K562 (cell line): ENCODE results near the gene SYNE2. TPM values are rescaled to one million over a fixed set of nuclear protein-coding genes. Genes with fewer than 3 reads are reported as not detected.

Source experiments
- ATAC-seq: fragments of 200-7000 bp; cut with Tn5 transposase; 3 replicates; pipeline ENCODE4 v1.9.1; 2020; ENCODE audit warnings: moderate library complexity
- BruUV-seq: library from RNA; stranded (reverse); fragments of 400-500 nt; replicated peaks from 2 replicates; lab custom pipeline; 2021; lab: Mats Ljungman, UMichigan
- CTCF ChIA-PET: fragments of 300-600 bp; formaldehyde crosslinking; extraction: SDS; loops from one replicate; lab custom pipeline; 2021; ENCODE audit warnings: low intra/inter-chr PET ratio; lab: Yijun Ruan, JAX
- POLR2A ChIA-PET: fragments of 300-600, 350-650 bp; sonication (Branson Sonifier 250); formaldehyde crosslinking; extraction: SDS; loops from one replicate; lab custom pipeline; 2021; ENCODE audit warnings: antibody characterized with exemption, inconsistent platforms; lab: Yijun Ruan, JAX
- DNase-seq, 4 experiments: peaks; one replicate each; pipeline versions ENCODE4 v3.0.0 to v3.0.0-alpha.2; 2011 to 2018; ENCODE audit warnings: low spot score in 3 of 4, mixed read lengths in 3 of 4; ENCODE audit errors: extremely low read depth in 1 of 4
- FAIRE-seq: peaks from 2 replicates; lab custom pipeline; 2011; peaks lifted over from hg19 to GRCh38; lab: Jason Lieb, UNC
- H2AFZ ChIP-seq: 2 replicates; pipeline ENCODE4 v1.6.0; 2011; ENCODE audit warnings: low read depth, low read length, control low read depth, inconsistent platforms
- H3K27ac ChIP-seq: fragments of 200-600 bp; 3 replicates; pipeline ENCODE4 v1.8.0; 2011; ENCODE audit warnings: low read depth, mild to moderate bottlenecking, control low read depth, inconsistent platforms, low read length, moderate library complexity, mixed read lengths; ENCODE audit errors: extremely low read depth
- H3K27me3 ChIP-seq, 2 experiments: fragments of 300-600 bp in 1 of 2; 2 replicates in 1 of 2; 3 replicates in 1 of 2; pipeline versions ENCODE4 v1.6.0 to v1.8.0; 2011; ENCODE audit warnings: inconsistent platforms in 2 of 2, low read length in 2 of 2, mild to moderate bottlenecking in 1 of 2, mixed read lengths in 1 of 2, moderate library complexity in 1 of 2; ENCODE audit not compliant: control insufficient read depth in 2 of 2, insufficient read depth in 2 of 2
- H3K36me3 ChIP-seq: fragments of 300-600 bp; 3 replicates; pipeline ENCODE4 v1.8.0; 2011; ENCODE audit warnings: mild to moderate bottlenecking, low read length, inconsistent platforms; ENCODE audit not compliant: control insufficient read depth, insufficient read depth
- H3K4me1 ChIP-seq, 2 experiments: fragments of 200-600 bp in 1 of 2; replicated peaks in 1 of 2; 2 replicates in 1 of 2; 3 replicates in 1 of 2; pipeline versions ENCODE4 v1.5.1 to v1.8.0; 2011; ENCODE audit warnings: inconsistent platforms in 2 of 2, low read length in 2 of 2, mild to moderate bottlenecking in 1 of 2, mixed read lengths in 1 of 2, moderate library complexity in 1 of 2; ENCODE audit not compliant: control insufficient read depth in 2 of 2, insufficient read depth in 2 of 2
- H3K4me2 ChIP-seq: 2 replicates; pipeline ENCODE4 v1.6.1; 2011; ENCODE audit warnings: low read length, control low read depth, inconsistent platforms, mixed read lengths; ENCODE audit not compliant: insufficient read depth
- H3K4me3 ChIP-seq: fragments of 200-600 bp; sonication (generic), shearing (Covaris generic); 2 replicates; pipeline ENCODE4 v1.5.1; 2016; ENCODE audit warnings: control low read depth, inconsistent platforms
- H3K79me2 ChIP-seq: fragments of 200-600 bp; 3 replicates; pipeline ENCODE4 v1.8.0; 2011; ENCODE audit warnings: low read length, inconsistent platforms; ENCODE audit not compliant: control insufficient read depth, insufficient read depth
- H3K9ac ChIP-seq, 2 experiments: 2 replicates each; pipeline versions ENCODE4 v1.6.0 to v1.6.1; 2011; ENCODE audit warnings: low read depth in 2 of 2, low read length in 2 of 2, control low read depth in 1 of 2, inconsistent platforms in 1 of 2, mild to moderate bottlenecking in 1 of 2, mixed read lengths in 1 of 2; ENCODE audit not compliant: insufficient read depth in 1 of 2
- H3K9me1 ChIP-seq: one replicate; pipeline ENCODE4 v1.6.0; 2011; ENCODE audit warnings: inconsistent platforms, mild to moderate bottlenecking, low read length, moderate library complexity; ENCODE audit not compliant: control insufficient read depth, insufficient read depth
- H3K9me3 ChIP-seq: replicated peaks from 2 replicates; pipeline ENCODE4 v1.5.1; 2011; ENCODE audit warnings: low read depth, low read length, inconsistent platforms; ENCODE audit not compliant: control insufficient read depth, insufficient read depth
- H4K20me1 ChIP-seq: replicated peaks from 2 replicates; pipeline ENCODE4 v1.6.1; 2011; ENCODE audit warnings: low read length, inconsistent platforms, mixed read lengths; ENCODE audit not compliant: control insufficient read depth, insufficient read depth
- MAFG ChIP-seq: fragments of 450-650 bp; conservative IDR thresholded peaks from 2 replicates; pipeline ENCODE4 v1.6.1; 2016; ENCODE audit warnings: missing genetic modification characterization, missing compliant biosample characterization
- NELFE ChIP-seq: IDR thresholded peaks from 2 replicates; pipeline ENCODE4 v1.6.1; 2011; ENCODE audit warnings: mild to moderate bottlenecking; ENCODE audit not compliant: insufficient read depth, insufficient read length
- NFIC ChIP-seq: fragments of 450-650 bp; IDR thresholded peaks from 2 replicates; pipeline ENCODE4 v1.6.1; 2017; ENCODE audit warnings: mild to moderate bottlenecking, inconsistent platforms
- NFYB ChIP-seq: IDR thresholded peaks from 2 replicates; pipeline ENCODE4 v1.6.1; 2011; ENCODE audit warnings: mild to moderate bottlenecking, moderate library complexity; ENCODE audit not compliant: insufficient read length; ENCODE audit errors: extremely low read depth
- POLR2AphosphoS2 ChIP-seq: IDR thresholded peaks from 2 replicates; pipeline ENCODE4 v1.6.1; 2012; ENCODE audit warnings: low read length, improper control_type of control experiment
- PURB ChIP-seq: sonication (generic); formaldehyde crosslinking; IDR thresholded peaks from 2 replicates; pipeline ENCODE4 v1.9.0; 2021; ENCODE audit warnings: low read depth, mild to moderate bottlenecking, missing genetic modification reagents
- SMARCA4 ChIP-seq: fragments of 450-650 bp; IDR thresholded peaks from 2 replicates; pipeline ENCODE4 v1.6.1; 2016
- ZBTB49 ChIP-seq: sonication (generic); formaldehyde crosslinking; IDR thresholded peaks from 2 replicates; pipeline ENCODE4 v1.8.0; 2022; ENCODE audit warnings: missing genetic modification reagents, mild to moderate bottlenecking, borderline replicate concordance
- ZHX1 ChIP-seq: fragments of 150-350 bp; conservative IDR thresholded peaks from 2 replicates; pipeline ENCODE4 v1.6.1; 2014; ENCODE audit warnings: low read length
- ZNF695 ChIP-seq: fragments of 450-650 bp; formaldehyde crosslinking; IDR thresholded peaks from 2 replicates; pipeline ENCODE4 v1.4.0; 2020; ENCODE audit warnings: mild to moderate bottlenecking, moderate library complexity
- WGBS: fragments of 100-300 bp; shearing (Covaris generic); methylation state at CpG from one replicate; pipeline ENCODE4 v1.1.6; 2016; ENCODE audit warnings: low coverage, mixed read lengths; ENCODE audit not compliant: insufficient coverage; ENCODE audit errors: missing lambda C conversion rate; 5-methylcytosine and 5-hydroxymethylcytosine counted together
- in situ Hi-C: fragments of 300-500 bp; cut with MboI; formaldehyde crosslinking; loops from 4 replicates; pipeline ENCODE4 v1.15.0; 2018; ENCODE audit warnings: inconsistent platforms, mixed read lengths
- intact Hi-C: fragments of 100-400 bp; cut with micrococcal nuclease; formaldehyde crosslinking; loops from 2 replicates; pipeline ENCODE4 v1.14.2; 2022
- polyA plus RNA-seq, 8 experiments: library from polyadenylated mRNA; depleted of rRNA in 4 of 8; stranded (reverse) in 5 of 8; unstranded in 3 of 8; fragments of >200 nt; fragmentation: Nextera tagmentation in 2 of 8; fragmentation: Illumina TruSeq in 1 of 8; extraction: Ambion mirVana in 2 of 8; extraction: Trizol in 1 of 8; gene quantifications; 2 replicates each; pipeline versions ENCODE4 v1.2.1 to v1.2.3, GENCODE V29; 2011 to 2014; ENCODE audit warnings: inconsistent platforms in 1 of 8, missing spikeins in 1 of 8
- total RNA-seq, 7 experiments: library from RNA; depleted of rRNA in 6 of 7; stranded (reverse); fragments of >200 nt in 6 of 7; fragmentation: Illumina TruSeq in 2 of 7; extraction: Trizol in 2 of 7; gene quantifications; 2 replicates each; pipeline versions ENCODE4 v1.2.1 to v1.2.3, GENCODE V29; 2011 to 2021; ENCODE audit warnings: low replicate concordance in 1 of 7

SYNE2 gene
- total and polyA plus RNA-seq, 9 of the 15 experiments (the other 6 are each of a cell fraction or from before 2014, with no cell fraction given): 0.06 to 0.53 (median 0.11) TPM

GRCh38 chr14:64062381-64063115 lies 209.7 kb downstream of the SYNE2 start:
- Histone ChIP-seq H3K4me2 (no peak overlapping the region), H2AFZ (no peak overlapping the region), H3K9me1 (no peaks in the 10 kb centered on the region), H3K9ac (no peak overlapping the region), H3K27ac (no peak overlapping the region), H4K20me1 (no peaks in the 10 kb centered on the region), H3K36me3 (no peaks in the 10 kb centered on the region), H3K4me1 (no peaks in the 10 kb centered on the region), H3K79me2 (no peaks in the 10 kb centered on the region), H3K4me3 (no peak overlapping the region), H3K9me3 (no peaks in the 10 kb centered on the region), H3K27me3 (no peaks in the 10 kb centered on the region)
- CTCF ChIA-PET: no interaction called here
- no peak for ATAC-seq
- in situ Hi-C loops: no loop called here
- POLR2A ChIA-PET: no interaction called here
- no peak for TF ChIP-seq NELFE
- TF ChIP-seq NFIC: 0 out of 2 replicates have a peak, but pooled peaks have one; percentile 25
- WGBS: 0% methylated on average over 7 of the region's 7 CpGs
- intact Hi-C loops: loop anchor here (5.0 kb wide), 1 partner anchor 240 kb away; no protein-coding TSS in a partner anchor
- DNase-seq: no peak
- FAIRE-seq: no peak
- BruUV-seq: no TSS peak

- no peak for FAIRE-seq
- H3K36me3 ChIP-seq: no peaks in the 10 kb centered on the region
- in situ Hi-C loops: no loop called here
- no peak for TF ChIP-seq ZHX1
- TF ChIP-seq POLR2AphosphoS2: no peak
- TF ChIP-seq NFYB: no peak
- TF ChIP-seq MAFG (tag): no peak
- no peak for TF ChIP-seq ZNF695
- no peak for TF ChIP-seq SMARCA4
- no peak for TF ChIP-seq PURB (CRISPR knock-in tag)
- no peak for TF ChIP-seq ZBTB49 (CRISPR knock-in tag)
Measured at GRCh38 chr14:64064447-64064846, 211.6 kb downstream of the SYNE2 start.

More at GRCh38 chr14:64064447-64064846, 211.6 kb downstream of the SYNE2 start:
- ChIA-PET POLR2A (no interaction called here), CTCF (no interaction called here)
- Histone ChIP-seq H3K9me3 (no peaks in the 10 kb centered on the region), H3K27ac (no peak overlapping the region), H4K20me1 (no peaks in the 10 kb centered on the region), H3K4me3 (no peak overlapping the region), H3K79me2 (no peaks in the 10 kb centered on the region), H3K9me1 (no peaks in the 10 kb centered on the region), H3K4me1 (no peaks in the 10 kb centered on the region), H3K27me3 (no peaks in the 10 kb centered on the region), H2AFZ (no peak overlapping the region), H3K4me2 (no peak overlapping the region), H3K9ac (no peak overlapping the region)
- intact Hi-C loops: loop anchor here (5.0 kb wide), 1 partner anchor 238 kb away; no protein-coding TSS in a partner anchor
- DNase-seq (no peak), ATAC-seq (no peak)
- no TSS peak for BruUV-seq
- WGBS: 0% methylated on average over 2 of the region's 2 CpGs
